HG02852 (cell line): Measurements from ENCODE around the gene DMRT1.
"Not testable (repeated sequence)": the region's sequence is repeated elsewhere in the genome, so short reads cannot be mapped to it uniquely, and the experiment has no call there.

Experiments used
- ATAC-seq: cut with Tn5 transposase; IDR thresholded peaks from one replicate; pipeline ENCODE4 v1.9.1; 2021; ENCODE audit warnings: mild to moderate bottlenecking, moderate library complexity; ENCODE audit not compliant: unreplicated experiment

DMRT1 gene

GRCh38 chr9:995781-996180 lies 154.3 kb downstream of the DMRT1 start:
- no peak for ATAC-seq

- not testable (repeated sequence) for ATAC-seq
Observed at GRCh38 chr9:998299-999110, 157.0 kb downstream of the DMRT1 start.

- ATAC-seq: no peak
Observed at GRCh38 chr9:1001838-1002237, 160.3 kb downstream of the DMRT1 start.

GRCh38 chr9:1002678-1003077 lies 161.2 kb downstream of the DMRT1 start:
- no peak for ATAC-seq

- ATAC-seq: peak; percentile 45
Observed at GRCh38 chr9:1005043-1005667, 163.7 kb downstream of the DMRT1 start.

- ATAC-seq: no peak
Observed at GRCh38 chr9:1007312-1007711, 165.8 kb downstream of the DMRT1 start.

- no peak for ATAC-seq
Observed at GRCh38 chr9:1008216-1008615, 166.7 kb downstream of the DMRT1 start.

GRCh38 chr9:1009101-1009707 lies 167.7 kb downstream of the DMRT1 start:
- ATAC-seq: peak; percentile 95

GRCh38 chr9:1013021-1013420 lies 171.5 kb downstream of the DMRT1 start:
- no peak for ATAC-seq

- ATAC-seq: no peak
Observed at GRCh38 chr9:1014225-1014624, 172.7 kb downstream of the DMRT1 start.

GRCh38 chr9:1014640-1015039 lies 173.1 kb downstream of the DMRT1 start:
- no peak for ATAC-seq

- ATAC-seq: no peak
Observed at GRCh38 chr9:1018121-1018520, 176.6 kb downstream of the DMRT1 start.
